ENCODE data around the gene AHNAK2.

- TF ChIP-seq ZFX (IDR thresholded peaks at IDR 0.05): no peak
- TF ChIP-seq, protein P1, sequence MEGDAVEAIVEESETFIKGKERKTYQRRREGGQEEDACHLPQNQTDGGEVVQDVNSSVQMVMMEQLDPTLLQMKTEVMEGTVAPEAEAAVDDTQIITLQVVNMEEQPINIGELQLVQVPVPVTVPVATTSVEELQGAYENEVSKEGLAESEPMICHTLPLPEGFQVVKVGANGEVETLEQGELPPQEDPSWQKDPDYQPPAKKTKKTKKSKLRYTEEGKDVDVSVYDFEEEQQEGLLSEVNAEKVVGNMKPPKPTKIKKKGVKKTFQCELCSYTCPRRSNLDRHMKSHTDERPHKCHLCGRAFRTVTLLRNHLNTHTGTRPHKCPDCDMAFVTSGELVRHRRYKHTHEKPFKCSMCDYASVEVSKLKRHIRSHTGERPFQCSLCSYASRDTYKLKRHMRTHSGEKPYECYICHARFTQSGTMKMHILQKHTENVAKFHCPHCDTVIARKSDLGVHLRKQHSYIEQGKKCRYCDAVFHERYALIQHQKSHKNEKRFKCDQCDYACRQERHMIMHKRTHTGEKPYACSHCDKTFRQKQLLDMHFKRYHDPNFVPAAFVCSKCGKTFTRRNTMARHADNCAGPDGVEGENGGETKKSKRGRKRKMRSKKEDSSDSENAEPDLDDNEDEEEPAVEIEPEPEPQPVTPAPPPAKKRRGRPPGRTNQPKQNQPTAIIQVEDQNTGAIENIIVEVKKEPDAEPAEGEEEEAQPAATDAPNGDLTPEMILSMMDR (conservative IDR thresholded peaks at IDR 0.05): no peak
Measured at GRCh38 chr14:104989236-104989950, 11.2 kb upstream of the AHNAK2 start.
